Caco-2 (cell line): Measurements from ENCODE around the gene PPA1. TPM values are rescaled to one million over a fixed set of nuclear protein-coding genes. Genes with fewer than 3 reads are reported as not detected.

Source experiments
- BruUV-seq: library from RNA; stranded (reverse); fragments of 400-500 nt; replicated peaks from 2 replicates; lab custom pipeline; 2021; lab: Mats Ljungman, UMichigan
- CTCF ChIA-PET: fragments of 300-600 bp; sonication (Branson Sonifier 250); formaldehyde crosslinking; loops from one replicate; lab custom pipeline; 2022; ENCODE audit warnings: antibody characterized with exemption; lab: Charles Lee
- POLR2A ChIA-PET: fragments of 300-600 bp; sonication (Branson Sonifier 250); formaldehyde crosslinking; loops from one replicate; lab custom pipeline; 2022; ENCODE audit warnings: antibody characterized with exemption; lab: Charles Lee
- DNase-seq, 2 experiments: peaks; one replicate each; pipeline versions ENCODE4 v3.0.0 to v3.0.0-alpha.2; 2020 to 2022
- H3K27me3 ChIP-seq: replicated peaks from 2 replicates; pipeline ENCODE4 v1.6.0; 2011; ENCODE audit warnings: low read length; ENCODE audit not compliant: control insufficient read depth, insufficient read depth
- H3K36me3 ChIP-seq: 2 replicates; pipeline ENCODE4 v1.5.1; 2011; ENCODE audit warnings: low read length; ENCODE audit not compliant: control insufficient read depth, insufficient read depth
- H3K4me1 ChIP-seq: fragments of 250-450 bp; sonication (Bioruptor Pico); 2 replicates; pipeline ENCODE4 v1.5.1; 2020; ENCODE audit warnings: mild to moderate bottlenecking
- H3K4me3 ChIP-seq: 2 replicates; pipeline ENCODE4 v1.5.1; 2011; ENCODE audit warnings: low read depth, mild to moderate bottlenecking, control low read depth, low read length
- H3K9me3 ChIP-seq: fragments of 250-450 bp; sonication (Bioruptor Pico); 2 replicates; pipeline ENCODE4 v1.5.1; 2020; ENCODE audit warnings: mild to moderate bottlenecking, moderate library complexity
- H3K27ac Mint-ChIP-seq: one replicate; pipeline ENCODE4 v1.8.0; 2022; ENCODE audit warnings: mixed read lengths; ENCODE audit not compliant: unreplicated experiment
- H3K27me3 Mint-ChIP-seq: one replicate; pipeline ENCODE4 v1.8.0; 2022; ENCODE audit warnings: mixed read lengths; ENCODE audit not compliant: insufficient read depth, unreplicated experiment
- H3K36me3 Mint-ChIP-seq: one replicate; pipeline ENCODE4 v1.8.0; 2022; ENCODE audit warnings: mild to moderate bottlenecking, mixed read lengths; ENCODE audit not compliant: insufficient read depth, unreplicated experiment
- H3K4me1 Mint-ChIP-seq: one replicate; pipeline ENCODE4 v1.8.0; 2022; ENCODE audit warnings: low read depth, mixed read lengths; ENCODE audit not compliant: unreplicated experiment
- H3K4me3 Mint-ChIP-seq: one replicate; pipeline ENCODE4 v1.8.0; 2022; ENCODE audit warnings: mild to moderate bottlenecking, moderate library complexity, mixed read lengths; ENCODE audit not compliant: unreplicated experiment
- H3K9me3 Mint-ChIP-seq: one replicate; pipeline ENCODE4 v1.8.0; 2022; ENCODE audit warnings: mixed read lengths; ENCODE audit not compliant: unreplicated experiment
- CTCF ChIP-seq, 2 experiments: fragments of 200-600 bp in 1 of 2; IDR thresholded peaks; 1 replicate in 1 of 2; 2 replicates in 1 of 2; pipeline versions ENCODE4 v1.5.1 to v1.8.0; 2011 to 2022; ENCODE audit warnings: antibody characterized with exemption in 1 of 2, control low read depth in 1 of 2, inconsistent platforms in 1 of 2, low read depth in 1 of 2, low read length in 1 of 2, mild to moderate bottlenecking in 1 of 2, moderate library complexity in 1 of 2; ENCODE audit not compliant: insufficient read depth in 1 of 2, severe bottlenecking in 1 of 2, unreplicated experiment in 1 of 2
- intact Hi-C: fragments of 100-400 bp; cut with micrococcal nuclease; formaldehyde crosslinking; loops from one replicate; pipeline ENCODE4 v1.10.0; 2022; ENCODE audit not compliant: unreplicated experiment
- total RNA-seq: library from RNA; stranded (reverse); gene quantifications from 2 replicates; pipeline ENCODE4 v1.2.3, GENCODE V29; 2022

Gene PPA1
- total RNA-seq, 1 experiment from 2014 or later: 350 TPM

DNA sequence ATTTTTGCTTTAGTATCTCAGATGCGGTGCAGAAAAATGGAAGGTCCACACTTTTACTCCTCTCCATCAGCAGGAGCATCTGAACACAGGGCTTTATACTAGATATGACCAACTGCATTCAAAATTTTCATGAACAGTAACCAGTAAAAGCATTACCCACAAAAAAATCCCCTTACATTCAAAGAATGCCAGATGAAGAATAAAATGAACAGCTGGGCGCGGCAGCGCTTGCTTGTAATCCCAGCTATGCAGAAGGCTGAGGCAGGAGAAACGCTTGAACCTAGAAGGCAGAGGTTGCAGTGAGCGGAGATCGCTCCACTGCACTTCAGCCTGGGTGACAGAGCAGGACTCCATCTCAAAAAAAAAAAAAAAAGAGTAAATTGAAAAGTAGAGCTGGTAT lies 66.0 kb downstream of the PPA1 start:
- BruUV-seq: no TSS peak
- no peak overlapping the region for H3K4me3 ChIP-seq
- no peak for TF ChIP-seq CTCF (IDR thresholded peaks at IDR 0.05; ENCODE audit: insufficient read depth in 1 of 2, low read depth in 1 of 2, low read length in 1 of 2, severe bottlenecking in 1 of 2, unreplicated experiment in 1 of 2)
- Mint-ChIP-seq H3K4me1 (peaks cover 44% of the 10 kb centered on the region), H3K27me3 (no peaks in the 10 kb centered on the region), H3K27ac (no peak overlapping the region), H3K4me3 (no peak overlapping the region), H3K9me3 (no peaks in the 10 kb centered on the region), H3K36me3 (peaks cover 84% of the 10 kb centered on the region)
- no peak for DNase-seq
- no peaks in the 10 kb centered on the region for H3K27me3 ChIP-seq
- intact Hi-C loops: no loop called here
- no peaks in the 10 kb centered on the region for H3K9me3 ChIP-seq
- H3K36me3 ChIP-seq: peaks cover 4% of the 10 kb centered on the region
- ChIA-PET POLR2A (interaction anchor here (0.6 to 1.0 kb wide), 2 partner anchors 24 to 332 kb away, joined by 3 to 4 read pairs; no protein-coding TSS in a partner anchor), CTCF (interaction anchor here (2.1 kb wide), 1 partner anchor 20 kb away, joined by 9 read pairs; the partner anchor contains the start of gene TYSND1)
- H3K4me1 ChIP-seq: peaks cover 5% of the 10 kb centered on the region

DNA sequence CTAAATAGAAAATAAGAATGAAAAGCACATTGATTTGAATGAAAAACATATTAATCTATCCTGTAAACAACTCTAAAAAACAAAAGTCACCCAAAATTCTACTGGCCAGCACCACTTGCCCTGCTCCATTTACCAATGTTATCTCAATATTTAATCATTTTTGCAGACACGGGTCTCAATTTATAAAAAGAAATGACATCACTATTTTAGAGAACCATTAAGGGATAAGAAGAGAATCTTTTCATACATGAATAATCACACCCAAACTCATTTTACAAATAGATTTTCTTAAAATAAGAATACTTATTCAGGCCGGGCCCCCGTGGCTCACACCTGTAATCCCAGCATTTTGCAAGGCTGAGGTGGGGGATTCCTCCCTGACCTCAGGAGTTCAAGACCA lies 66.8 kb downstream of the PPA1 start:
- no TSS peak for BruUV-seq
- Mint-ChIP-seq H3K27me3 (no peaks in the 10 kb centered on the region), H3K27ac (no peak overlapping the region), H3K4me1 (peaks cover 48% of the 10 kb centered on the region), H3K9me3 (no peaks in the 10 kb centered on the region), H3K36me3 (peaks cover 93% of the 10 kb centered on the region), H3K4me3 (no peak overlapping the region)
- DNase-seq: no peak
- intact Hi-C loops: no loop called here
- H3K4me1 ChIP-seq: peaks cover 5% of the 10 kb centered on the region
- CTCF ChIA-PET: no interaction called here
- no peaks in the 10 kb centered on the region for H3K27me3 ChIP-seq
- H3K36me3 ChIP-seq: peaks cover 4% of the 10 kb centered on the region
- TF ChIP-seq CTCF (IDR thresholded peaks at IDR 0.05; ENCODE audit: insufficient read depth in 1 of 2, low read depth in 1 of 2, low read length in 1 of 2, severe bottlenecking in 1 of 2, unreplicated experiment in 1 of 2): no peak
- POLR2A ChIA-PET: interaction anchor here (1.0 kb wide), 1 partner anchor 23 kb away, joined by 3 read pairs; no protein-coding TSS in a partner anchor
- no peak overlapping the region for H3K4me3 ChIP-seq
- no peaks in the 10 kb centered on the region for H3K9me3 ChIP-seq

- H3K4me3 Mint-ChIP-seq: no peak overlapping the region
- no peaks in the 10 kb centered on the region for H3K27me3 Mint-ChIP-seq
- intact Hi-C loops: no loop called here
- Histone ChIP-seq H3K4me3 (no peak overlapping the region), H3K9me3 (no peaks in the 10 kb centered on the region), H3K36me3 (peaks cover 4% of the 10 kb centered on the region), H3K4me1 (no peaks in the 10 kb centered on the region; the same call in none of the 2 replicates), H3K27me3 (no peaks in the 10 kb centered on the region)
- ChIA-PET POLR2A (no interaction called here), CTCF (no interaction called here)
- no peak for TF ChIP-seq CTCF (IDR thresholded peaks at IDR 0.05; ENCODE audit: insufficient read depth in 1 of 2, low read depth in 1 of 2, low read length in 1 of 2, severe bottlenecking in 1 of 2, unreplicated experiment in 1 of 2)
- H3K27ac Mint-ChIP-seq: no peak overlapping the region
- BruUV-seq: no TSS peak
- peaks cover 45% of the 10 kb centered on the region for H3K4me1 Mint-ChIP-seq
- H3K9me3 Mint-ChIP-seq: no peaks in the 10 kb centered on the region
- peaks cover 87% of the 10 kb centered on the region for H3K36me3 Mint-ChIP-seq
- no peak for DNase-seq
Measured at GRCh38 chr10:70164163-70164562, 69.1 kb downstream of the PPA1 start.
